Measurements from ENCODE around the gene ALPI. TPM values are rescaled to one million over a fixed set of nuclear protein-coding genes. Genes with fewer than 3 reads are reported as not detected.
"Not testable (repeated sequence)": the region's sequence is repeated elsewhere in the genome, so short reads cannot be mapped to it uniquely, and the experiment has no call there.

The ALPI gene
- not detected for total RNA-seq
- polyA plus RNA-seq (ENCODE audit: insufficient read depth in 1 of 8, insufficient read length in 8 of 8, low replicate concordance in 1 of 8), result 1 to 10 TPM in 1 of 8 donors, under 1 TPM in 1, not detected in 6; 0.63 to 3.7 TPM
- long read RNA-seq, donor 1, result 0 reads
- long read RNA-seq, donor 2, result 0 reads
- long read RNA-seq, donor 3, result 0 reads
- long read RNA-seq, donor 4, result 0 reads
- long read RNA-seq, donor 5, result 0 reads
- long read RNA-seq, donor 6, result 0 reads
- long read RNA-seq, donor 7, result 0 reads
- long read RNA-seq, donor 8, result 0 reads
- long read RNA-seq, donor 9, result 0 reads
- long read RNA-seq, donor 10, result 0 reads
- long read RNA-seq, donor 11, result 0 reads

DNA sequence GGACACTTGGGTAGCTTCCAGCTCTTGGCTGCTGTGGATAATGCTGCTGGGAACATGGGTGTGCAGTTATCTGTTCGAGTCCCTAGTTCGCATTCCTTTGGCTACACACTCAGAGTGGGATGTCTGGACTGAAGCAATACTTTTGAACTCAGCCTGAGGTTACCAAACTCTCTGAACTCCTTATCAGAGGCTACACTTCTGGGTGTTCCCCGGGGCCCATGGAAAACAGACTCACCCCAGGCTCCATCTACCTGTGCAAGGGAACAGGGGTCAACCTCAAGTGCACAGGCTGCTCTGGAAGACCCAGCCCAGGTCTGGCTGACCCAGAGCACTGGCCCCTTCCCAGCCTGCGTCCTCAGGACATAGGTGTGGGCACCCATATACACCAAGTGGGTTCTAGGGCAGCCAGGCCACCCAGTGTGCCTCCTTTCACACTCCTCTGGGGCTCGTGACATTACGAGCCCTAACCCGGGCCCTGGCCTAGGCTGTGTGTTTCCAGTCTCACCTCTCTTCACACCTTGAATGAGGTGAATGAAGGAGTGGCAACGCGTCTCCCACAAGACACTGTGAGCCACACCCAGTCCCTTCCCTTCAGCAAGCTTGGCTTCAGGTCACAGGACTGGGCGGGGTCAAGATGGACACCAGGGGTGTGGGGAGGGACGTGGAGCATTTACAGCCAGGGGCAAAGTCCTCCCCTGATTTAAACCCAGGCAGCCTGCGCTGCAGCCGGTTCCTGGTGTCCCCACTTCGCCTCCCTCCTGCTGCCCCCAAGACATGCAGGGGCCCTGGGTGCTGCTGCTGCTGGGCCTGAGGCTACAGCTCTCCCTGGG lies at the start of gene ALPI:
ALPI (plus strand) TSS at position 728 of the 830 bp plus-strand sequence; CDS start at position 775, 47 bp downstream.
- Histone ChIP-seq H3K9me3 (replicated peaks; ENCODE audit: control insufficient read depth, low read depth, low read length) (no peaks in the 10 kb centered on the region), H3K36me3 (ENCODE audit: control insufficient read depth, insufficient read depth, low read length) (no peaks in the 10 kb centered on the region), H3K27me3 (ENCODE audit: control insufficient read depth, insufficient read depth, low read length) (peaks cover 32% of the 10 kb centered on the region), H3K27ac (ENCODE audit: low read length) (no peak within 1 kb of the TSS), H3K4me3 (ENCODE audit: low read length) (no peak within 1 kb of the TSS), H3K4me1 (ENCODE audit: control insufficient read depth, insufficient read depth, low read length) (no peaks in the 10 kb centered on the region)
- 65% methylated on average over 6 of the region's 14 CpGs for WGBS (ENCODE audit: insufficient coverage)
- DNase-seq, result no peak

DNA sequence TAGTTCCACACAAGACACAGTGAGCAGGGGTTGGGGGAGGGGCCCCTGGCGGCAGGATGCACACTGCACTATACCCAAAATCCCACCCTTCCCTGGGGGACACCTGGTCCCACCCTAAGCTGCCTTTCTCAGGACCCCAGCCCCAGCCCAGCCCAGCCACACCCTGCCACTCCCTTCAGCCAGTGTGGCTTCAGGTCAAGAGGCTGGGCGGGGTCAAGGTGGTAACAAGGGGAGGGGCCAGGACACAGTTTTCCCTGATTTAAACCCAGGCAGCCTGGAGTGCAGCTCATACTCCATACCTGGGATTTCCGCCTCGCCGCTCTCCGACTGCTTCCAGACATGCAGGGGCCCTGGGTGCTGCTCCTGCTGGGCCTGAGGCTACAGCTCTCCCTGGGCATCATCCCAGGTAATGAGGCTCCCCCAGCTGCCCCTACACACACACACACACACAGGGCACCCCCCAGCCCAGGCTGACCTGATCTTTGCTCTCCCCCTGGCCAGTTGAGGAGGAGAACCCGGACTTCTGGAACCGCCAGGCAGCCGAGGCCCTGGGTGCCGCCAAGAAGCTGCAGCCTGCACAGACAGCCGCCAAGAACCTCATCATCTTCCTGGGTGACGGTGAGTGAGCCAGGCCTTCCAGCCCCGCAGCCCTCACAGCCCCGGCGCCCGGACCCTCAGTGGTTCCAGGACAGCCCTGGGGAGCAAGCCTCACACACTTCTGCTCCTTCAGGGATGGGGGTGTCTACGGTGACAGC lies 49.2 kb upstream of the ALPI start, which contains the start of gene ALPG:
ALPG (plus strand) TSS at position 289 of the 755 bp plus-strand sequence; CDS start at position 340, 51 bp downstream.
- DNase-seq, result no peak
- Histone ChIP-seq H3K27ac (ENCODE audit: low read length) (no peak within 1 kb of the TSS), H3K4me3 (ENCODE audit: low read length) (no peak within 1 kb of the TSS), H3K9me3 (replicated peaks; ENCODE audit: control insufficient read depth, low read depth, low read length) (no peaks in the 10 kb centered on the region), H3K36me3 (ENCODE audit: control insufficient read depth, insufficient read depth, low read length) (no peaks in the 10 kb centered on the region), H3K4me1 (ENCODE audit: control insufficient read depth, insufficient read depth, low read length) (no peaks in the 10 kb centered on the region), H3K27me3 (ENCODE audit: control insufficient read depth, insufficient read depth, low read length) (peaks cover 17% of the 10 kb centered on the region)
- 77% methylated on average over 5 of the region's 17 CpGs for WGBS (ENCODE audit: insufficient coverage)

DNA sequence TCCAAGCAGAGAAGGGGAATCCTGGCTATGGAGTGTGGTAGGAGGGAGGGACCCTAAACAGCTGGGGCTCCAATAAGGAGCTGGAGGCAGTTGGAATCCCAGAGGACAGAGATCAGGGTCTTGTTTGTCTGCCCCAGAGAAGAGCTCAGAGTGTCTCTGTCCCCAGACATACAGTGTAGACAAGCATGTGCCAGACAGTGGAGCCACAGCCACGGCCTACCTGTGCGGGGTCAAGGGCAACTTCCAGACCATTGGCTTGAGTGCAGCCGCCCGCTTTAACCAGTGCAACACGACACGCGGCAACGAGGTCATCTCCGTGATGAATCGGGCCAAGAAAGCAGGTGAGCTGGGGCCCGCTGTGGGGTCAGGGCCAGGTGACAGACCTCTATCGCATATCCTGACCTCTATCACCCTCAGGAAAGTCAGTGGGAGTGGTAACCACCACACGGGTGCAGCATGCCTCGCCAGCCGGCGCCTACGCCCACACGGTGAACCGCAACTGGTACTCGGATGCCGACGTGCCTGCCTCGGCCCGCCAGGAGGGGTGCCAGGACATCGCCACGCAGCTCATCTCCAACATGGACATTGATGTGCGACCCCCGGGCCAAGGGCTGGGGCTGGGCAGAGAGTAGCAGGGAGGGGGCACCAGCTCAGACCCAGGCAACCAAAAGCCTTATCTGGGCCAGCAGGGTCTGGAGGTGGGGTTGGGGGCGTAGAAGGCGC lies 48.4 kb upstream of the ALPI start:
- peaks cover 19% of the 10 kb centered on the region for H3K27me3 ChIP-seq (ENCODE audit: control insufficient read depth, insufficient read depth, low read length)
- WGBS (ENCODE audit: insufficient coverage), result 92% methylated on average over 21 of the region's 30 CpGs

DNA sequence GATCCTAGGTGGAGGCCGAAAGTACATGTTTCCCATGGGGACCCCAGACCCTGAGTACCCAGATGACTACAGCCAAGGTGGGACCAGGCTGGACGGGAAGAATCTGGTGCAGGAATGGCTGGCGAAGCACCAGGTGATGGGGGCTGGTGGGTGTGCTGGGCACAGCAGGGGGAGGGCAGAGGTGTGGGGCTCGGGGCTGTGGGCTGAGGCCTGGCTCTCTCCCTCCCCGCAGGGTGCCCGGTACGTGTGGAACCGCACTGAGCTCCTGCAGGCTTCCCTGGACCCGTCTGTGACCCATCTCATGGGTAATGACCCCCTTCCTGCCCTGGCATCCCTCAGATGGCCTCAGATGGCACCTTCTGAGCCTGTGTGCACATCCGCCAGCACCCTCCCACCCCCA lies 47.7 kb upstream of the ALPI start:
- peaks cover 21% of the 10 kb centered on the region for H3K27me3 ChIP-seq (ENCODE audit: control insufficient read depth, insufficient read depth, low read length)
- not testable (repeated sequence) for H3K4me1 ChIP-seq (ENCODE audit: control insufficient read depth, insufficient read depth, low read length)
- WGBS (ENCODE audit: insufficient coverage), result 84% methylated on average over 5 of the region's 10 CpGs

More for the DNA sequence above, 48.4 kb upstream of the ALPI start:
- not testable (repeated sequence) for H3K4me1 ChIP-seq (ENCODE audit: control insufficient read depth, insufficient read depth, low read length); H3K9me3 ChIP-seq (replicated peaks; ENCODE audit: control insufficient read depth, low read depth, low read length); H3K36me3 ChIP-seq (ENCODE audit: control insufficient read depth, insufficient read depth, low read length); H3K4me3 ChIP-seq (ENCODE audit: low read length); H3K27ac ChIP-seq (ENCODE audit: low read length); DNase-seq

DNA sequence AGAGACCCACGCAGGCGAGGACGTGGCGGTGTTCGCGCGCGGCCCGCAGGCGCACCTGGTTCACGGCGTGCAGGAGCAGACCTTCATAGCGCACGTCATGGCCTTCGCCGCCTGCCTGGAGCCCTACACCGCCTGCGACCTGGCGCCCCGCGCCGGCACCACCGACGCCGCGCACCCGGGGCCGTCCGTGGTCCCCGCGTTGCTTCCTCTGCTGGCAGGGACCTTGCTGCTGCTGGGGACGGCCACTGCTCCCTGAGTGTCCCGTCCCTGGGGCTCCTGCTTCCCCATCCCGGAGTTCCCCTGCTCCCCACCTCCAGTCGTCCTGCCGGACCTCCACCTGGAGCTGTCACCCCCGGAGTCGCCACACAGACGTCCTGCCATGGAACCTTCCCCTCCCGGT lies 46.3 kb upstream of the ALPI start:
- not testable (repeated sequence) for H3K36me3 ChIP-seq (ENCODE audit: control insufficient read depth, insufficient read depth, low read length); H3K27ac ChIP-seq (ENCODE audit: low read length); DNase-seq; H3K9me3 ChIP-seq (replicated peaks; ENCODE audit: control insufficient read depth, low read depth, low read length); H3K4me3 ChIP-seq (ENCODE audit: low read length); H3K4me1 ChIP-seq (ENCODE audit: control insufficient read depth, insufficient read depth, low read length)
- peaks cover 26% of the 10 kb centered on the region for H3K27me3 ChIP-seq (ENCODE audit: control insufficient read depth, insufficient read depth, low read length)
- 51% methylated on average over 27 of the region's 40 CpGs for WGBS (ENCODE audit: insufficient coverage)

More for the DNA sequence above, 47.7 kb upstream of the ALPI start:
- H3K36me3 ChIP-seq (ENCODE audit: control insufficient read depth, insufficient read depth, low read length); H3K27ac ChIP-seq (ENCODE audit: low read length); DNase-seq; H3K4me3 ChIP-seq (ENCODE audit: low read length); H3K9me3 ChIP-seq (replicated peaks; ENCODE audit: control insufficient read depth, low read depth, low read length): not testable (repeated sequence)

DNA sequence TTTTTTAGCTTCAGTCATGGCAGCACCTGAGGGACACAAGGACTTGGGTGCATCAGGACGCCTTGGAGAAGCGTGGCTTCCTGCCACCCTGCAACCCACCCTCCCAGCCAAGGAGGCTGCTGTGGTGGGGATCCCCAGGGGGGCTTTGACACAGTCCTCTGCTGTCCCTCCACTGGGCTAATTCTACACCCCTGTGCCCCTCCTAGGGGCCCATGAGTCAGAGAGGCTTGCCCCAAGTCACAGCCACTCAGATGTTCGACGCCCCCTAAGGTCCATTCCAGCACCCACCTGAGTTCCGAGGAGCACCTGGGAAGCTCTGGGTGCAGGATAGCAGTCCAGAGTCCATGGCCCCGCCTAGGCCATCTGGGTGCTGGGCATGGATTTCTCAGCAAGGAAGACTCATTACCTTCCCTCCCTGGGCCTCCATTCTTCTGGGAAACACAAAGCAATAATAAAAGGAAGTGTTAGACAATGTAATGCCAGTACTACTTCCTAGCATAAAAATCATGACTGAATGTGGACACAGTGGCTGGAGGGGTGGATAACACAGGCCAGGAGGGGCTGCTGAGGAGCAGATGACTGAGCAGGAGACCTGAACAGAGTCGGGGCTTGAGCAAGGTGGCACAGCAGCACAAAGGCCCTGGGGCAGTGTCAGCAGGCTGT lies 45.6 kb upstream of the ALPI start:
- Histone ChIP-seq H3K9me3 (replicated peaks; ENCODE audit: control insufficient read depth, low read depth, low read length) (no peaks in the 10 kb centered on the region), H3K36me3 (ENCODE audit: control insufficient read depth, insufficient read depth, low read length) (no peaks in the 10 kb centered on the region), H3K27ac (ENCODE audit: low read length) (no peak overlapping the region), H3K27me3 (ENCODE audit: control insufficient read depth, insufficient read depth, low read length) (peaks cover 31% of the 10 kb centered on the region), H3K4me3 (ENCODE audit: low read length) (no peak overlapping the region), H3K4me1 (ENCODE audit: control insufficient read depth, insufficient read depth, low read length) (no peaks in the 10 kb centered on the region)
- no peak for DNase-seq
- WGBS (ENCODE audit: insufficient coverage), result 69% methylated on average over 3 of the region's 7 CpGs

DNA sequence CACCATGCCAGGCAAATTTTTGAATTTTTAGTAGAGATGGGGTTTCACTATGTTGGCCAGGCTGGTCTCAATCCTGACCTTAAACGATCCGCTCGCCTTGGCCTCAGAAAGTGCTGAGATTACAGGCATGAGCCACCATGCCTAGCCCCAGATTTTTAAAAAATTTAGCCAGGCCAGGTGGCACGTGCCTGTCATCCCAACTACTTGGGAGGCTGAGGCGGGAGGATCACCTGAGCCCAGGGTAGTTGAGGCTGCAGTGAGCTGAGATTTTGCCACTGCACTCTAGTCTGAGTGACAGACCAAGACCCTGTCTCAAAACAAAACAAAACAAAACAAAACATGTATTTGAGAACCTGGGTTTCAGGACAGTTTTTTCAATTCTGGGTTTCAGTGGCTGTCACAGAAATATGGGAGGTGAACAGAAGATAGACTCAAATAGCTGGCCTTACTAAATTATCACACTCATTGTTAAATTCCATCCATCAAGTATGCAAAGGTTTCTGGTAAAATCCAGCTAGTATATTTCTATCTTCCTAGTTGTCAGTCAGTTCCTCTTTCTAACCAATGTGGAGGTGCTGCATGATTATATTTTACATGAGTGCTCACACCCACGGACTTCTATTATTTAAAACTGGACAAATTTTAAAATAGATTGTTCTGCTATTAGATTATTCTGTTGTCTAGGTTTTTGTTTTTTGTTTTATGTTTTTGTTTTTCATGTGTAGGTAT lies 43.9 kb upstream of the ALPI start:
- H3K4me1 ChIP-seq (ENCODE audit: control insufficient read depth, insufficient read depth, low read length), result no peaks in the 10 kb centered on the region
- H3K36me3 ChIP-seq (ENCODE audit: control insufficient read depth, insufficient read depth, low read length), result no peaks in the 10 kb centered on the region
- DNase-seq, result no peak
- H3K27ac ChIP-seq (ENCODE audit: low read length), result no peak overlapping the region
- no peaks in the 10 kb centered on the region for H3K9me3 ChIP-seq (replicated peaks; ENCODE audit: control insufficient read depth, low read depth, low read length)
- 98% methylated on average over 5 of the region's 6 CpGs for WGBS (ENCODE audit: insufficient coverage)
- H3K27me3 ChIP-seq (ENCODE audit: control insufficient read depth, insufficient read depth, low read length), result peaks cover 40% of the 10 kb centered on the region
- H3K4me3 ChIP-seq (ENCODE audit: low read length), result no peak overlapping the region

DNA sequence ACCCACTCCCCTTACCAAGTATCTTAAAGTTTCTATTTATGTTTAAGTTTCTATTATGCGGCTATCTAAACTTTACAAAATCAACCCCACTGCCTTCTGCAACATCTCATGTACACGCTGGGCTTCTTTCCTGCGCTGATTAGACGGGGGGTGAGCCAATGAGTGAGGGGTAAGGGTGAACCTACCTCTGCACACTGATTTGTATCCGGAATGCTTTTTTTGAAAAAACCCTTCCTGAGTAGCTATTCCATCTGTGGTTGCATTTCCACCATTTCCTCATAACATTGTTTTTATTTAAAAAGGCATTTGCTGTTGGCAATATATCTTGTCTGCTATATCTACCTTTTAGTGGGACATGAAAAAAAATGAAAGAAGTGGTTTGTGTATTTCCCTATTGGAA lies 43.0 kb upstream of the ALPI start:
- no peak for DNase-seq
- no peaks in the 10 kb centered on the region for H3K9me3 ChIP-seq (replicated peaks; ENCODE audit: control insufficient read depth, low read depth, low read length)
- H3K4me3 ChIP-seq (ENCODE audit: low read length), result no peak overlapping the region
- H3K27me3 ChIP-seq (ENCODE audit: control insufficient read depth, insufficient read depth, low read length), result peaks cover 50% of the 10 kb centered on the region
- no peak overlapping the region for H3K27ac ChIP-seq (ENCODE audit: low read length)
- H3K36me3 ChIP-seq (ENCODE audit: control insufficient read depth, insufficient read depth, low read length), result no peaks in the 10 kb centered on the region
- no CpG with 5 or more reads among the region's 5 CpGs for WGBS (ENCODE audit: insufficient coverage)
- H3K4me1 ChIP-seq (ENCODE audit: control insufficient read depth, insufficient read depth, low read length), result peaks cover under 1% of the 10 kb centered on the region

Data from muscle of leg (tissue), 16 donors.